Endothelial cell of umbilical vein (primary cell): ENCODE measurements around the gene KRTAP4-6. TPM values are rescaled to one million over a fixed set of nuclear protein-coding genes. Genes with fewer than 3 reads are reported as not detected.
"Not testable (repeated sequence)": the region's sequence is repeated elsewhere in the genome, so short reads cannot be mapped to it uniquely, and the experiment has no call there.

Experiments used
- BruUV-seq: library from RNA; stranded (reverse); fragments of 400-500 nt; replicated peaks from 2 replicates; lab custom pipeline; 2021; lab: Mats Ljungman, UMichigan
- CTCF ChIA-PET: fragments of 300-600, 350-600 bp; sonication (Branson Sonifier 250); formaldehyde crosslinking; loops from one replicate; lab custom pipeline; 2021; ENCODE audit warnings: antibody characterized with exemption, inconsistent platforms; lab: Charles Lee
- POLR2A ChIA-PET: fragments of 300-600, 350-600 bp; sonication (Branson Sonifier 250); formaldehyde crosslinking; loops from one replicate; lab custom pipeline; 2021; ENCODE audit warnings: antibody characterized with exemption, inconsistent platforms; lab: Charles Lee
- DNase-seq: peaks from one replicate; pipeline ENCODE4 v3.0.0-alpha.2; 2011; ENCODE audit warnings: low read depth, low spot score
- FAIRE-seq: peaks from 2 replicates; lab custom pipeline; 2011; peaks lifted over from hg19 to GRCh38; lab: Jason Lieb, UNC
- H2AFZ ChIP-seq: 2 replicates; pipeline ENCODE4 v1.6.0; 2012; ENCODE audit warnings: low read depth, low read length, control low read depth, inconsistent platforms
- H3K27ac ChIP-seq: 2 replicates; pipeline ENCODE4 v1.5.1; 2011; ENCODE audit warnings: low read depth, mild to moderate bottlenecking, control low read depth, low read length, moderate library complexity; ENCODE audit not compliant: insufficient read depth
- H3K27me3 ChIP-seq, 2 experiments: 2 replicates each; pipeline versions ENCODE4 v1.6.0 to v1.6.1; 2011; ENCODE audit warnings: low read length in 2 of 2, mixed read lengths in 1 of 2; ENCODE audit not compliant: control insufficient read depth in 2 of 2, insufficient read depth in 2 of 2
- H3K36me3 ChIP-seq, 2 experiments: 2 replicates in 1 of 2; 3 replicates in 1 of 2; pipeline ENCODE4 v1.5.1; 2011; ENCODE audit warnings: low read length in 2 of 2, mild to moderate bottlenecking in 1 of 2, moderate library complexity in 1 of 2; ENCODE audit not compliant: control insufficient read depth in 2 of 2, insufficient read depth in 2 of 2; ENCODE audit errors: extremely low read depth in 1 of 2
- H3K4me1 ChIP-seq: 3 replicates; pipeline ENCODE4 v1.5.1; 2011; ENCODE audit warnings: mild to moderate bottlenecking, low read length; ENCODE audit not compliant: control insufficient read depth, insufficient read depth; ENCODE audit errors: extremely low read depth
- H3K4me2 ChIP-seq: 2 replicates; pipeline ENCODE4 v1.6.1; 2011; ENCODE audit warnings: low read length, control low read depth, mixed read lengths; ENCODE audit not compliant: insufficient read depth
- H3K4me3 ChIP-seq, 3 experiments: fragments of 200-600 bp in 1 of 3; sonication (generic), shearing (Covaris generic) in 1 of 3; replicated peaks in 1 of 3; 2 replicates each; pipeline ENCODE4 v1.5.1; 2011 to 2016; ENCODE audit warnings: control low read depth in 3 of 3, low read length in 3 of 3, mild to moderate bottlenecking in 2 of 3, inconsistent platforms in 1 of 3, low read depth in 1 of 3, moderate library complexity in 1 of 3; ENCODE audit not compliant: insufficient read depth in 1 of 3
- H3K79me2 ChIP-seq: 2 replicates; pipeline ENCODE4 v1.6.0; 2012; ENCODE audit warnings: low read length, inconsistent platforms; ENCODE audit not compliant: control insufficient read depth, insufficient read depth
- H3K9ac ChIP-seq: replicated peaks from 2 replicates; pipeline ENCODE3; 2011; ENCODE audit warnings: low read length, control low read depth; ENCODE audit not compliant: insufficient read depth; ENCODE audit errors: extremely low read depth
- H3K9me1 ChIP-seq: replicated peaks from 3 replicates; pipeline ENCODE4 v1.6.0; 2011; ENCODE audit warnings: mild to moderate bottlenecking, low read length; ENCODE audit not compliant: control insufficient read depth, insufficient read depth; ENCODE audit errors: extremely low read depth
- H3K9me3 ChIP-seq: replicated peaks from 2 replicates; pipeline ENCODE4 v1.5.1; 2012; ENCODE audit warnings: low read length, inconsistent platforms; ENCODE audit not compliant: control insufficient read depth, insufficient read depth
- H4K20me1 ChIP-seq: replicated peaks from 2 replicates; pipeline ENCODE3; 2011; ENCODE audit warnings: mild to moderate bottlenecking, low read length; ENCODE audit not compliant: control insufficient read depth, insufficient read depth; ENCODE audit errors: extremely low read depth
- FOS ChIP-seq: IDR thresholded peaks from 2 replicates; pipeline ENCODE4 v1.6.1; 2011; ENCODE audit warnings: mild to moderate bottlenecking, low read length, moderate library complexity, borderline replicate concordance; ENCODE audit not compliant: insufficient read depth
- GATA2 ChIP-seq: IDR thresholded peaks from 2 replicates; pipeline ENCODE4 v1.7.0; 2011; ENCODE audit warnings: low read depth, mild to moderate bottlenecking, moderate library complexity, mixed read lengths, low read length; ENCODE audit not compliant: insufficient read length, insufficient read depth
- JUN ChIP-seq: IDR thresholded peaks from 2 replicates; pipeline ENCODE4 v1.6.1; 2011; ENCODE audit warnings: borderline replicate concordance, low read depth; ENCODE audit not compliant: insufficient read length, insufficient read depth
- MYC ChIP-seq: IDR thresholded peaks from one replicate; pipeline ENCODE4 v1.6.1; 2011; ENCODE audit warnings: mild to moderate bottlenecking, low read depth, low read length
- POLR2A ChIP-seq: IDR thresholded peaks from 2 replicates; pipeline ENCODE4 v1.6.1; 2012; ENCODE audit warnings: low read depth, mild to moderate bottlenecking, control low read depth, low read length
- POLR2AphosphoS5 ChIP-seq: IDR thresholded peaks from 2 replicates; pipeline ENCODE4 v1.6.1; 2012; ENCODE audit warnings: low read depth, mild to moderate bottlenecking, control low read depth, low read length, moderate library complexity; ENCODE audit not compliant: insufficient read depth
- dilution Hi-C: fragments of 300-500 bp; cut with MboI; formaldehyde crosslinking; loops from one replicate; pipeline ENCODE4 v1.15.0; 2019; ENCODE audit warnings: low sequenced_read_pairs; ENCODE audit not compliant: extremely low pct_ligation_motif_present
- intact Hi-C: fragments of 100-400 bp; cut with micrococcal nuclease; formaldehyde crosslinking; loops from one replicate; pipeline ENCODE4 v1.10.0; 2022
- polyA plus RNA-seq, 4 experiments: library from polyadenylated mRNA; depleted of rRNA in 3 of 4; stranded (reverse) in 3 of 4; unstranded in 1 of 4; fragments of >200 nt; gene quantifications; 2 replicates each; pipeline versions ENCODE4 v1.2.1 to v1.2.3, GENCODE V29; 2011 to 2012; ENCODE audit warnings: missing spikeins in 1 of 4
- total RNA-seq: library from RNA; stranded (reverse); gene quantifications from 2 replicates; pipeline ENCODE4 v1.2.3, GENCODE V29; 2021

The KRTAP4-6 gene
- total and polyA plus RNA-seq, 2 donors (not counting 3 experiments of a cell fraction or from before 2014, with no cell fraction given): not detected

GRCh38 chr17:41111151-41111885, 29.0 kb downstream of the KRTAP4-6 start:
- intact Hi-C loops (no loop called here), dilution Hi-C loops (no loop called here)
- no peaks in the 10 kb centered on the region for H3K9me1 ChIP-seq
- H3K4me3 ChIP-seq: no peak overlapping the region
- no peaks in the 10 kb centered on the region for H3K9me3 ChIP-seq
- H2AFZ ChIP-seq: no peak overlapping the region
- H3K4me2 ChIP-seq: no peak overlapping the region
- POLR2A ChIA-PET: no interaction called here
- no peak for DNase-seq
- no peak for FAIRE-seq
- no TSS peak for BruUV-seq
- CTCF ChIA-PET: no interaction called here
- no peak for TF ChIP-seq JUN
- no peak for TF ChIP-seq GATA2
- no peak for TF ChIP-seq MYC
- no peak for TF ChIP-seq POLR2A
- TF ChIP-seq FOS: no peak
- TF ChIP-seq POLR2AphosphoS5: no peak
- no peaks in the 10 kb centered on the region for H3K36me3 ChIP-seq
- H3K4me1 ChIP-seq: no peaks in the 10 kb centered on the region
- peaks cover 0 to 5% of the 10 kb centered on the region in 2 experiments for H3K27me3 ChIP-seq
- H3K9ac ChIP-seq: no peak overlapping the region
- no peaks in the 10 kb centered on the region for H3K79me2 ChIP-seq
- H3K27ac ChIP-seq: no peak overlapping the region
- no peaks in the 10 kb centered on the region for H4K20me1 ChIP-seq

- POLR2A ChIA-PET, H3K27me3 ChIP-seq, H3K9me1 ChIP-seq, FAIRE-seq, H4K20me1 ChIP-seq, H3K36me3 ChIP-seq, intact Hi-C loops, H3K9me3 ChIP-seq, H3K4me3 ChIP-seq, H3K27ac ChIP-seq, H3K4me1 ChIP-seq, H3K9ac ChIP-seq, dilution Hi-C loops, H3K4me2 ChIP-seq, DNase-seq, H3K79me2 ChIP-seq, H2AFZ ChIP-seq, BruUV-seq: not testable (repeated sequence)
- CTCF ChIA-PET: interaction anchor here (1.6 kb wide), 1 partner anchor 50 kb away, joined by 3 read pairs; the partner anchor contains the start of gene KRTAP2-3
Observed at GRCh38 chr17:41108728-41109386, 31.5 kb downstream of the KRTAP4-6 start.
